GM12878 (cell line): Measurements from ENCODE around the gene MAMDC2. TPM values are rescaled to one million over a fixed set of nuclear protein-coding genes. Genes with fewer than 3 reads are reported as not detected.

Source experiments
- ATAC-seq: fragments of 200-7000 bp; cut with Tn5 transposase; 3 replicates; pipeline ENCODE4 v1.9.1; 2020; ENCODE audit warnings: mild to moderate bottlenecking, moderate library complexity
- BruUV-seq: library from RNA; stranded (reverse); fragments of 400-500 nt; replicated peaks from 2 replicates; lab custom pipeline; 2021; lab: Mats Ljungman, UMichigan
- CTCF ChIA-PET: fragments of 300-600 bp; sonication (Branson Sonifier 250); formaldehyde crosslinking; extraction: SDS; loops from one replicate; lab custom pipeline; 2021; ENCODE audit warnings: inconsistent platforms; lab: Yijun Ruan, JAX
- POLR2A ChIA-PET: fragments of 350-600 bp; formaldehyde crosslinking; extraction: SDS; loops from one replicate; lab custom pipeline; 2021; ENCODE audit warnings: inconsistent platforms; lab: Charles Lee
- RAD21 ChIA-PET: fragments of 300-600 bp; sonication (Branson Sonifier 250); formaldehyde crosslinking; loops from one replicate; lab custom pipeline; 2023; ENCODE audit warnings: antibody characterized with exemption; ENCODE audit not compliant: unreplicated experiment; lab: Charles Lee
- SMC1A ChIA-PET: fragments of 300-600 bp; sonication (Branson Sonifier 250); formaldehyde crosslinking; loops from one replicate; lab custom pipeline; 2023; ENCODE audit not compliant: unreplicated experiment, uncharacterized antibody; lab: Charles Lee
- DNase-seq: peaks from one replicate; pipeline ENCODE4 v3.0.0-alpha.2; 2011; ENCODE audit warnings: low read depth, low spot score
- FAIRE-seq: peaks from 3 replicates; lab custom pipeline; 2011; peaks lifted over from hg19 to GRCh38; lab: Jason Lieb, UNC
- H2AFZ ChIP-seq: 2 replicates; pipeline ENCODE4 v1.6.0; 2011; ENCODE audit warnings: low read depth, low read length, control low read depth; ENCODE audit not compliant: control insufficient read depth
- H3K27ac ChIP-seq: 2 replicates; pipeline ENCODE4 v1.5.1; 2011; ENCODE audit warnings: control low read depth; ENCODE audit not compliant: control insufficient read depth, insufficient read depth
- H3K27me3 ChIP-seq, 2 experiments: replicated peaks in 1 of 2; 2 replicates each; pipeline versions ENCODE4 v1.6.0 to v1.6.1; 2011; ENCODE audit warnings: low read length in 1 of 2; ENCODE audit not compliant: control insufficient read depth in 2 of 2, insufficient read depth in 2 of 2
- H3K36me3 ChIP-seq, 2 experiments: 2 replicates each; pipeline ENCODE4 v1.5.1; 2011; ENCODE audit warnings: low read length in 1 of 2; ENCODE audit not compliant: control insufficient read depth in 2 of 2, insufficient read depth in 2 of 2
- H3K4me1 ChIP-seq: 2 replicates; pipeline ENCODE4 v1.6.1; 2011; ENCODE audit warnings: mild to moderate bottlenecking, low read length, moderate library complexity, mixed read lengths; ENCODE audit not compliant: control insufficient read depth, insufficient read depth
- H3K4me2 ChIP-seq: 2 replicates; pipeline ENCODE4 v1.6.0; 2011; ENCODE audit warnings: control low read depth; ENCODE audit not compliant: control insufficient read depth, insufficient read depth
- H3K4me3 ChIP-seq: fragments of 200-600 bp; sonication (generic); 2 replicates; pipeline ENCODE4 v1.5.1; 2016
- H3K79me2 ChIP-seq: 2 replicates; pipeline ENCODE4 v1.6.0; 2011; ENCODE audit warnings: low read length; ENCODE audit not compliant: control insufficient read depth, insufficient read depth
- H3K9ac ChIP-seq: 2 replicates; pipeline ENCODE4 v1.8.0; 2011; ENCODE audit warnings: low read length, control low read depth, mixed read lengths; ENCODE audit not compliant: control insufficient read depth, insufficient read depth
- H3K9me3 ChIP-seq: replicated peaks from 3 replicates; pipeline ENCODE4 v1.5.1; 2011; ENCODE audit warnings: mild to moderate bottlenecking, low read length; ENCODE audit not compliant: control insufficient read depth, insufficient read depth
- H4K20me1 ChIP-seq: 2 replicates; pipeline ENCODE4 v1.6.0; 2011; ENCODE audit not compliant: control insufficient read depth, insufficient read depth
- FOXK2 ChIP-seq: fragments of 450-650 bp; IDR thresholded peaks from 2 replicates; pipeline ENCODE4 v1.6.1; 2017; ENCODE audit warnings: mild to moderate bottlenecking, moderate library complexity
- MYB ChIP-seq: fragments of 150-350 bp; IDR thresholded peaks from 2 replicates; pipeline ENCODE4 v1.6.1; 2014; ENCODE audit warnings: mild to moderate bottlenecking, low read depth, low read length, borderline replicate concordance
- SMARCA5 ChIP-seq: fragments of 450-650 bp; IDR thresholded peaks from 2 replicates; pipeline ENCODE4 v1.6.1; 2017; ENCODE audit warnings: mild to moderate bottlenecking
- TCF3 ChIP-seq: IDR thresholded peaks from 2 replicates; pipeline ENCODE4 v1.6.1; 2012; ENCODE audit warnings: low read depth, mild to moderate bottlenecking, low read length, borderline replicate concordance; ENCODE audit not compliant: insufficient read depth
- WGBS: methylation state at CpG from one replicate; pipeline ENCODE4 v1.1.6; 2016; ENCODE audit warnings: low lambda C conversion rate; ENCODE audit not compliant: insufficient replicate concordance, insufficient coverage; ENCODE audit errors: missing lambda C conversion rate; 5-methylcytosine and 5-hydroxymethylcytosine counted together
- in situ Hi-C: fragments of 300-500 bp; cut with MboI; formaldehyde crosslinking; loops from 9 replicates; pipeline ENCODE4 v1.14.3; 2018; ENCODE audit warnings: mixed read lengths
- intact Hi-C: fragments of 100-400 bp; cut with micrococcal nuclease; formaldehyde crosslinking; loops from one replicate; pipeline ENCODE4 v1.14.2; 2022; ENCODE audit not compliant: unreplicated experiment
- polyA plus RNA-seq, 11 experiments: library from polyadenylated mRNA; depleted of rRNA in 4 of 11; unstranded in 6 of 11; stranded (reverse) in 5 of 11; fragments of >200 nt; fragmentation: Nextera tagmentation in 4 of 11; fragmentation: Illumina TruSeq in 1 of 11; extraction: Ambion mirVana in 4 of 11; extraction: Trizol in 1 of 11; gene quantifications; 1 replicate in 1 of 11; 2 replicates in 10 of 11; pipeline versions ENCODE4 v1.2.1 to v1.2.3, GENCODE V29; 2011 to 2016; ENCODE audit warnings: inconsistent platforms in 2 of 11, missing spikeins in 2 of 11, low read depth in 1 of 11
- total RNA-seq, 4 experiments: library from RNA; depleted of rRNA in 3 of 4; stranded (reverse); fragments of >200 nt in 3 of 4; fragmentation: Illumina TruSeq in 1 of 4; extraction: Trizol in 1 of 4; gene quantifications; 2 replicates each; pipeline versions ENCODE4 v1.2.1 to v1.2.3, GENCODE V29; 2013 to 2021
- TF ChIP-seq, protein P1 (sequence below): IDR thresholded peaks from 2 replicates; pipeline ENCODE4 v1.6.1; 2011; ENCODE audit warnings: low read depth, low read length, improper control_type of control experiment, borderline replicate concordance
- TF ChIP-seq, protein P2 (sequence below): fragments of 450-650 bp; IDR thresholded peaks from 2 replicates; pipeline ENCODE4 v1.6.1; 2016; ENCODE audit warnings: mild to moderate bottlenecking

MAMDC2 gene
- total and polyA plus RNA-seq, 10 of the 15 experiments (the other 5 are each of a cell fraction or from before 2014, with no cell fraction given), result 0.01 to 0.09 TPM; not detected in 8

DNA sequence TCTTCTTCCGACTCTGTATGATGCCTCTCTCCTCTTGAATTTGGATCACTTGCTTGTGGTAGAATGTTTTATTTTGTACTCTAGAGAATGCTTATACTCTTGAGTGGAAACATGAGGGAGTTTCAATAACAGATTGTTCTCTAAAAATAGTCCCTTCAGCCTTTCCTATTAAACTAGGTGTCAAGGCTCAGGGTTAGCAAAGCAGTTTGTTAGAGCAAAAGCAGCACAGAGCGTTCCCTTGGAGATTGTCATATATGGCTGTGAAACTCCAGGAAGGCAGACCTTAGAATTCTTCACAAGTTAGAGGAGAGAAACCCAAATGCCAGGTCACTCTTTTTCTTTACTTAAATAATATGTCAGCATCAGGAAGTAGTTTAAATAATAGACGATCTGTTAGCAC is 33.0 kb downstream of the MAMDC2 start:
- no peaks in the 10 kb centered on the region; a peak in 1 of 4 replicates for H3K27me3 ChIP-seq
- no peaks in the 10 kb centered on the region for H3K79me2 ChIP-seq
- no peak overlapping the region for H2AFZ ChIP-seq
- in situ Hi-C loops (no loop called here), intact Hi-C loops (no loop called here)
- no peak for FAIRE-seq
- ChIA-PET CTCF (no interaction called here), SMC1A (no interaction called here), RAD21 (no interaction called here), POLR2A (no interaction called here)
- H3K9me3 ChIP-seq, result no peaks in the 10 kb centered on the region
- DNase-seq, result no peak
- ATAC-seq, result no peak
- no peaks in the 10 kb centered on the region for H3K4me1 ChIP-seq
- BruUV-seq, result no TSS peak
- 2% methylated on average over 3 of the region's 3 CpGs for WGBS
- H3K9ac ChIP-seq, result no peak overlapping the region
- no peak overlapping the region for H3K27ac ChIP-seq
- H3K36me3 ChIP-seq, result no peaks in the 10 kb centered on the region
- H3K4me3 ChIP-seq, result no peak overlapping the region
- TF ChIP-seq TCF3 (no peak), FOXK2 (no peak), SMARCA5 (no peak), MYB (no peak)
- TF ChIP-seq, protein P1, sequence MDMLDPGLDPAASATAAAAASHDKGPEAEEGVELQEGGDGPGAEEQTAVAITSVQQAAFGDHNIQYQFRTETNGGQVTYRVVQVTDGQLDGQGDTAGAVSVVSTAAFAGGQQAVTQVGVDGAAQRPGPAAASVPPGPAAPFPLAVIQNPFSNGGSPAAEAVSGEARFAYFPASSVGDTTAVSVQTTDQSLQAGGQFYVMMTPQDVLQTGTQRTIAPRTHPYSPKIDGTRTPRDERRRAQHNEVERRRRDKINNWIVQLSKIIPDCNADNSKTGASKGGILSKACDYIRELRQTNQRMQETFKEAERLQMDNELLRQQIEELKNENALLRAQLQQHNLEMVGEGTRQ, result no peak
- TF ChIP-seq, protein P2, sequence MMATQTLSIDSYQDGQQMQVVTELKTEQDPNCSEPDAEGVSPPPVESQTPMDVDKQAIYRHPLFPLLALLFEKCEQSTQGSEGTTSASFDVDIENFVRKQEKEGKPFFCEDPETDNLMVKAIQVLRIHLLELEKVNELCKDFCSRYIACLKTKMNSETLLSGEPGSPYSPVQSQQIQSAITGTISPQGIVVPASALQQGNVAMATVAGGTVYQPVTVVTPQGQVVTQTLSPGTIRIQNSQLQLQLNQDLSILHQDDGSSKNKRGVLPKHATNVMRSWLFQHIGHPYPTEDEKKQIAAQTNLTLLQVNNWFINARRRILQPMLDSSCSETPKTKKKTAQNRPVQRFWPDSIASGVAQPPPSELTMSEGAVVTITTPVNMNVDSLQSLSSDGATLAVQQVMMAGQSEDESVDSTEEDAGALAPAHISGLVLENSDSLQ, result no peak
- no peaks in the 10 kb centered on the region for H4K20me1 ChIP-seq
- no peak overlapping the region for H3K4me2 ChIP-seq
